ENCODE data around the gene ENTPD6. TPM values are rescaled to one million over a fixed set of nuclear protein-coding genes. Genes with fewer than 3 reads are reported as not detected.

Gene ENTPD6
- total and polyA plus RNA-seq, 2 donors (not counting 1 experiment from before 2014, with no cell fraction given) = 64.4 to 79.8 TPM

DNA sequence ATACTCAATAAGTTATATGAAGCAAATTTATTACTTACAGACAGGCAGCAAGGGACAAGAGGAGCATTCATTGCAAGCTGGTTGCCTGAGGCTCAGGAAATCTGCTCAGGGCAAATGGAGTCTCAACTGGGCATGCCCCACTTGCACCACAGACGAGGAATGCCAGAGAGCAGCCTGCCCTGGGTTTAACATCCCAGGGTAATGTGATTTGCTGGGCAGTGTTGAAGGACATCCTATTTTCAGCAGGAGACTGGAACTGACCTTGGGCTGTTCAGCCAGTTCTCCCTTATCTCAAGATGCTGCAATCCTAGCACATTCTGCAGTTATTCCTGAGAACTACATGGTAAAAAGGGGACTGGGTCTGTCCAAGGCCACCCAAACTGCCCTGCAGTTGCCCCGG is 3.8 kb upstream of the ENTPD6 start:
- WGBS (ENCODE audit: insufficient coverage) = 93% methylated on average over 2 of the region's 2 CpGs
- Mint-ChIP-seq H3K4me1 (peaks cover 15% of the 10 kb centered on the region), H3K27me3 (peaks cover 26% of the 10 kb centered on the region), H3K9me3 (ENCODE audit: insufficient read depth) (no peaks in the 10 kb centered on the region), H3K27ac (no peak overlapping the region), H3K4me3 (no peak overlapping the region)
- DNase-seq = no peak
- TF ChIP-seq CTCF (IDR thresholded peaks at IDR 0.05) (no peak), EZH2 (IDR thresholded peaks at IDR 0.05; ENCODE audit: borderline replicate concordance, insufficient read depth, low read depth, low read length, poor library complexity, severe bottlenecking) (no peak)
- Histone ChIP-seq H3K79me2 (ENCODE audit: control insufficient read depth, insufficient read depth, low read length) (peaks cover 9% of the 10 kb centered on the region), H3K9me3 (ENCODE audit: control extremely low read depth in 1 of 3, control insufficient read depth in 2 of 3, insufficient read depth in 1 of 3, low read length in 2 of 3) (peaks cover 0 to 11% (median 1%) of the 10 kb centered on the region in 3 donors), H3K4me1 (ENCODE audit: control insufficient read depth in 2 of 2, insufficient read depth in 2 of 2, low read length in 2 of 2) (peaks cover 6 to 15% of the 10 kb centered on the region in 2 donors), H3K4me2 (replicated peaks; ENCODE audit: low read depth, low read length, poor library complexity, severe bottlenecking) (no peak overlapping the region), H3K9ac (ENCODE audit: low read length) (no peak overlapping the region), H3K27me3 (replicated peaks in 1 of 4; ENCODE audit: control extremely low read depth in 1 of 4, control insufficient read depth in 3 of 4, insufficient read depth in 4 of 4, low read length in 3 of 4) (peaks cover 0 to 12% (median 6%) of the 10 kb centered on the region in 4 experiments), H3K4me3 (ENCODE audit: control extremely low read depth in 1 of 5, extremely low read depth in 1 of 5, insufficient read depth in 1 of 5, low read depth in 2 of 5, low read length in 4 of 5) (no peak overlapping the region), H3K27ac (ENCODE audit: low read length in 2 of 2) (no peak overlapping the region), H2AFZ (ENCODE audit: insufficient read depth, low read depth, low read length, poor library complexity, severe bottlenecking) (no peak overlapping the region), H4K20me1 (ENCODE audit: control insufficient read depth, insufficient read depth, low read length, poor library complexity, severe bottlenecking) (no peaks in the 10 kb centered on the region), H3K36me3 (replicated peaks in 1 of 2; ENCODE audit: control extremely low read depth in 1 of 2, control insufficient read depth in 1 of 2, extremely low read depth in 1 of 2, insufficient read depth in 2 of 2, low read length in 1 of 2) (no peaks in the 10 kb centered on the region)
- ChIA-PET POLR2A (interaction anchor here (0.6 kb wide), 1 partner anchor 134 kb away, joined by 3 read pairs; the partner anchor contains the start of gene ACSS1), CTCF (interaction anchor here (0.9 kb wide), 1 partner anchor 127 kb away, joined by 3 read pairs; no protein-coding TSS in a partner anchor)
- ATAC-seq (ENCODE audit: low read depth) = no peak
- intact Hi-C loops (cut with micrococcal nuclease) = no loop called here

GRCh38 chr20:25193843-25194242 is 1.7 kb upstream of the ENTPD6 start:
- peak overlapping the region in 1 of 2 donors; percentile 39 for H3K27ac ChIP-seq (ENCODE audit: low read length in 2 of 2)
- no peak overlapping the region for H3K4me3 ChIP-seq (ENCODE audit: control extremely low read depth in 1 of 5, extremely low read depth in 1 of 5, insufficient read depth in 1 of 5, low read depth in 2 of 5, low read length in 4 of 5)
- H3K27me3 ChIP-seq (replicated peaks in 1 of 4; ENCODE audit: control extremely low read depth in 1 of 4, control insufficient read depth in 3 of 4, insufficient read depth in 4 of 4, low read length in 3 of 4) = no peaks in the 10 kb centered on the region
- Mint-ChIP-seq H3K27me3 (peaks cover 9% of the 10 kb centered on the region), H3K4me3 (peak overlapping the region; percentile 5), H3K9me3 (ENCODE audit: insufficient read depth) (no peaks in the 10 kb centered on the region), H3K4me1 (peaks cover 27% of the 10 kb centered on the region), H3K27ac (peak overlapping the region; percentile 7)
- H3K9me3 ChIP-seq (ENCODE audit: control extremely low read depth in 1 of 3, control insufficient read depth in 2 of 3, insufficient read depth in 1 of 3, low read length in 2 of 3) = peaks cover 0 to 4% (median 0%) of the 10 kb centered on the region in 3 donors
- no CpG with 5 or more reads among the region's 2 CpGs for WGBS (ENCODE audit: insufficient coverage)
- no peak for TF ChIP-seq EZH2 (IDR thresholded peaks at IDR 0.05; ENCODE audit: borderline replicate concordance, insufficient read depth, low read depth, low read length, poor library complexity, severe bottlenecking)
- TF ChIP-seq CTCF (IDR thresholded peaks at IDR 0.05) = no peak
- H3K9ac ChIP-seq (ENCODE audit: low read length) = no peak overlapping the region
- POLR2A ChIA-PET = no interaction called here
- no peak for DNase-seq
- H3K36me3 ChIP-seq (replicated peaks in 1 of 2; ENCODE audit: control extremely low read depth in 1 of 2, control insufficient read depth in 1 of 2, extremely low read depth in 1 of 2, insufficient read depth in 2 of 2, low read length in 1 of 2) = no peaks in the 10 kb centered on the region
- H3K4me2 ChIP-seq (replicated peaks; ENCODE audit: low read depth, low read length, poor library complexity, severe bottlenecking) = no peak overlapping the region
- intact Hi-C loops (cut with micrococcal nuclease) = loop anchor here (2.0 kb wide), 1 partner anchor 503 kb away; the partner anchor contains the start of gene ZNF337
- CTCF ChIA-PET = interaction anchor here (1.3 kb wide), 1 partner anchor 10 kb away, joined by 3 read pairs; no protein-coding TSS in a partner anchor
- ATAC-seq (ENCODE audit: low read depth) = no peak
- H3K79me2 ChIP-seq (ENCODE audit: control insufficient read depth, insufficient read depth, low read length) = peaks cover 19% of the 10 kb centered on the region
- H4K20me1 ChIP-seq (ENCODE audit: control insufficient read depth, insufficient read depth, low read length, poor library complexity, severe bottlenecking) = peaks cover 6% of the 10 kb centered on the region
- H3K4me1 ChIP-seq (ENCODE audit: control insufficient read depth in 2 of 2, insufficient read depth in 2 of 2, low read length in 2 of 2) = peaks cover 15 to 24% of the 10 kb centered on the region in 2 donors
- no peak overlapping the region for H2AFZ ChIP-seq (ENCODE audit: insufficient read depth, low read depth, low read length, poor library complexity, severe bottlenecking)

Measured in B cell (primary cell).